HG02870 (cell line): ENCODE data around the gene BTBD6.
"Not testable (repeated sequence)": the region's sequence is repeated elsewhere in the genome, so short reads cannot be mapped to it uniquely, and the experiment has no call there.

ENCODE experiments used
- ATAC-seq: cut with Tn5 transposase; IDR thresholded peaks from one replicate; pipeline ENCODE4 v1.9.1; 2021; ENCODE audit warnings: mild to moderate bottlenecking, moderate library complexity; ENCODE audit not compliant: unreplicated experiment

BTBD6 gene

GRCh38 chr14:105268736-105269354 lies 20.5 kb downstream of the BTBD6 start:
- ATAC-seq: no peak

GRCh38 chr14:105269405-105269804 lies 21.1 kb downstream of the BTBD6 start:
- no peak for ATAC-seq

GRCh38 chr14:105271224-105271890 lies 23.0 kb downstream of the BTBD6 start:
- no peak for ATAC-seq

- ATAC-seq: no peak
These were observed 24.3 kb downstream of the BTBD6 start for GRCh38 chr14:105272623-105273022.

- no peak for ATAC-seq
These were observed 24.7 kb downstream of the BTBD6 start for GRCh38 chr14:105273062-105273461.

GRCh38 chr14:105274637-105275036 lies 26.3 kb downstream of the BTBD6 start:
- no peak for ATAC-seq

- no peak for ATAC-seq
These were observed 27.1 kb downstream of the BTBD6 start for GRCh38 chr14:105275267-105275946.

- ATAC-seq: not testable (repeated sequence)
These were observed 29.1 kb downstream of the BTBD6 start for GRCh38 chr14:105277448-105277847.

- ATAC-seq: no peak
These were observed 31.5 kb downstream of the BTBD6 start for GRCh38 chr14:105279642-105280361.

- no peak for ATAC-seq
These were observed 32.2 kb downstream of the BTBD6 start for GRCh38 chr14:105280525-105280924.

- no peak for ATAC-seq
These were observed 33.2 kb downstream of the BTBD6 start for GRCh38 chr14:105281371-105282097.

GRCh38 chr14:105282098-105282725 lies 33.9 kb downstream of the BTBD6 start:
- ATAC-seq: no peak

GRCh38 chr14:105283028-105283427 lies 34.7 kb downstream of the BTBD6 start:
- no peak for ATAC-seq

- ATAC-seq: no peak
These were observed 35.6 kb downstream of the BTBD6 start for GRCh38 chr14:105283899-105284298.

GRCh38 chr14:105285174-105285573 lies 36.8 kb downstream of the BTBD6 start:
- ATAC-seq: no peak

GRCh38 chr14:105286759-105287144 lies 38.4 kb downstream of the BTBD6 start:
- ATAC-seq: no peak

GRCh38 chr14:105287249-105288102 lies 39.1 kb downstream of the BTBD6 start:
- ATAC-seq: no peak

- not testable (repeated sequence) for ATAC-seq
These were observed 40.6 kb downstream of the BTBD6 start for GRCh38 chr14:105288936-105289335.

- no peak for ATAC-seq
These were observed 42.5 kb downstream of the BTBD6 start for GRCh38 chr14:105290621-105291346.
